Measurements from ENCODE around the gene NSD1.
"Not testable (repeated sequence)": the region's sequence is repeated elsewhere in the genome, so short reads cannot be mapped to it uniquely, and the experiment has no call there.

NSD1 gene

DNA sequence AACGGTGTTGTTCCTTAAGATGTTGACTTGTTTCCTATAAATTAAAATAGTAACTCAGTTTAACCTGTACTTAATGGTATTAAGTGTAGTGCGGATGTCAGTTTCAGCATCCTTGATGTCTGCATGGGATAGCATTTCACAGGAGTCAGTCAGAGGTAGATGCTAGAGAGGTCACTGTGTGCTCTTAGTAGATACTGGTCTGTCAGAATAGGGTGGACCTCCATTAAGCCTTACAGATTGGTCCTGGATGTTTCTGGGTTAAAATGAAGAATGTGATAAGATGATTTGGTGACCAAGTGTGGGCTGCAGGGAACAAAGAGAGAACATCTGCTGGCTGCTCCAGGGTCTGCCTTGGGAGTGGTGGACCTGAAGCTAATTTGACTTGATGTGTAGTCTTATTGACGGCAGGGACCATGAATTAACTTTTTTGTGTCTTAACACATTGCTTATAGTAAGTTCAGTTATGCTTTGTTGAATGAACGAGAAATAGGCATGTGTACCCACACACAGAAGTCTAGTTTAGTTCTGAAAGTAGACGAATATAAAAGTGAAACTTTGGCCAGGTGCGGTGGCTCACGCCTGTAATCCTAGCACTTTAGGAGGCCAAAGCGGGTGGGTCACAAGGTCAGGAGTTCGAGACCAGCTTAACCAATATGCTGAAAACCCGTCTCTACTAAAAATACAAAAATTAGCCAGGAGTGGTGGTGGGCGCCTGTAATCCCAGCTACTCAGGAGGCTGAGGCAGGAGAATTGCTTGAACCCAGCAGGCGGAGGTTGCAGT, 157.4 kb downstream of the NSD1 start:
- no peak for DNase-seq (ENCODE audit: low spot score)

GRCh38 chr5:177291735-177292134, 158.2 kb downstream of the NSD1 start:
- DNase-seq (ENCODE audit: low spot score) = no peak

DNA sequence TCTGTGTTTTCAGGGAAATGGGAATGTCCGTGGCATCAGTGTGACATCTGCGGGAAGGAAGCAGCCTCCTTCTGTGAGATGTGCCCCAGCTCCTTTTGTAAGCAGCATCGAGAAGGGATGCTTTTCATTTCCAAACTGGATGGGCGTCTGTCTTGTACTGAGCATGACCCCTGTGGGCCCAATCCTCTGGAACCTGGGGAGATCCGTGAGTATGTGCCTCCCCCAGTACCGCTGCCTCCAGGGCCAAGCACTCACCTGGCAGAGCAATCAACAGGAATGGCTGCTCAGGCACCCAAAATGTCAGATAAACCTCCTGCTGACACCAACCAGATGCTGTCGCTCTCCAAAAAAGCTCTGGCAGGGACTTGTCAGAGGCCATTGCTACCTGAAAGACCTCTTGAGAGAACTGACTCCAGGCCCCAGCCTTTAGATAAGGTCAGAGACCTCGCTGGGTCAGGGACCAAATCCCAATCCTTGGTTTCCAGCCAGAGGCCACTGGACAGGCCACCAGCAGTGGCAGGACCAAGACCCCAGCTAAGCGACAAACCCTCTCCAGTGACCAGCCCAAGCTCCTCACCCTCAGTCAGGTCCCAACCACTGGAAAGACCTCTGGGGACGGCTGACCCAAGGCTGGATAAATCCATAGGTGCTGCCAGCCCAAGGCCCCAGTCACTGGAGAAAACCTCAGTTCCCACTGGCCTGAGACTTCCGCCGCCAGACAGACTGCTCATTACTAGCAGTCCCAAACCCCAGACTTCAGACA, 160.4 kb downstream of the NSD1 start:
- no peak for DNase-seq (ENCODE audit: low spot score)

DNA sequence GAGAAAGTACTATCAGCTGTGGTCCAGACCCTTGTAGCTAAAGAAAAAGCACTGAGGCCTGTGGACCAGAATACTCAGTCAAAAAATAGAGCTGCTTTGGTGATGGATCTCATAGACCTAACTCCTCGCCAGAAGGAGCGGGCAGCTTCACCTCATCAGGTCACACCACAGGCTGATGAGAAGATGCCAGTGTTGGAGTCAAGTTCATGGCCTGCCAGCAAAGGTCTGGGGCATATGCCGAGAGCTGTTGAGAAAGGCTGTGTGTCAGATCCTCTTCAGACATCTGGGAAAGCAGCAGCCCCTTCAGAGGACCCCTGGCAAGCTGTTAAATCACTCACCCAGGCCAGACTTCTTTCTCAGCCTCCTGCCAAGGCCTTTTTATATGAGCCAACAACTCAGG, 161.1 kb downstream of the NSD1 start:
- no peak for DNase-seq (ENCODE audit: low spot score)

DNA sequence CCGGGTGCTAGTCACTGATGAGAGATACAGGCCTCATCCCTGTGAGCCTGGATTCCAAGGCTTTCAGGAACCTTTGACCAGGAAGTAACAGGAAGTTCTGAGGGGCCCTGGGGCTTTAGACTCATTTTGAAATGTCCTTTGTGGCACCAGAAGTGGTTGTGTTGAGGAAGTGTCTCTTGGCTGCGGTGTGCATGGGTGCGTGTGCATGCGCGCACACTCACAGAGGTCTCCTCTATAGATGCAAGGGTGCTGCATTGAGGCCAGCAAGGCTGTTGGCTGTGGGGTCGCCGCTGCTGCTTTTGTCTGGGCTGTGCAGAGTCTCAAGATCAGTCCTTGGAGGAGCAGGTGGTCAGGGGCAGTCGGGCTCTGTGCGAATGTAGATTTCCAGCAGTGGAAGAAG, 162.4 kb downstream of the NSD1 start:
- DNase-seq (ENCODE audit: low spot score) = no peak

GRCh38 chr5:177296581-177296980, 163.0 kb downstream of the NSD1 start:
- no peak for DNase-seq (ENCODE audit: low spot score)

GRCh38 chr5:177297922-177298321, 164.3 kb downstream of the NSD1 start:
- no peak for DNase-seq (ENCODE audit: low spot score)

DNA sequence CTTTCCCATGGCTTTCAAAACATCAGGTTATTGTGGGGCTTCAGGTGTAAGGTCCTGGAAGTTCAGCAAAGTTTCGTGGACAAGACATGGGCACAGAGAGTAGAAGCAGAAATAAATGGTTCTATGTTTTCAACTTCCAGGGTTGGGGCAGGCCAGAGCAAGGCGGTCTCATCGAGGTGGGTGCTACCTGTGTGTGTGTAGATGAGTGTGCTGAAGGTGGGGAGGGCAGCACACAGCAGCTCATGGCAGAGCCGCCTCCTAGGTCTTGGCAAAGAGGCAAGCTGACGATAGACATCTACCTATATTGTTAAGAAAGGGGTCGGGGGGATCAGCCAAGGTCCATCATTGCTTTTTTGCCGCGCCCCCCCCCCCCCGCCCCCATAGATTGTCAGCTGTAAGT, 166.1 kb downstream of the NSD1 start:
- DNase-seq (ENCODE audit: low spot score) = no peak

- no peak for DNase-seq (ENCODE audit: low spot score)
Measured at GRCh38 chr5:177300236-177300880, 166.8 kb downstream of the NSD1 start.

DNA sequence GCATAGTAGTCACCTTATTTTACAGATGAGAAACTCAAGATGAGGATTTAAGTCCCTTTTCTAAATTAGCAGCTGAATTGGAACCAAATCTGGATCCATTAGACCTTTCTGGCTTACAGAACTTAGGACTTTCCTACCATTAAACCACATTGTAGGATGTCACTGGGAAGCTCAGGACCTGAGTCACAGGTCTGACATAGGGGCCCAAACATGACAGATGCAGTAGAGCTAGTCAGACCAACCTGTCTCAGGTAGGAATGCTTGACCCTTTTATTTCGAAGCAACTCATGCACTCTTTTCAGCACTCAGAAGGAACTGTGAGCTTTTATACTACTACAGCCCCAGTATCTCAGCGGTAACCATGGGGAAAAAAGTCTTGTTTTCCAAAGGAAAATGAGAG, 167.4 kb downstream of the NSD1 start:
- DNase-seq (ENCODE audit: low spot score) = no peak

- no peak for DNase-seq (ENCODE audit: low spot score)
Measured at GRCh38 chr5:177301503-177302165, 168.1 kb downstream of the NSD1 start.

DNA sequence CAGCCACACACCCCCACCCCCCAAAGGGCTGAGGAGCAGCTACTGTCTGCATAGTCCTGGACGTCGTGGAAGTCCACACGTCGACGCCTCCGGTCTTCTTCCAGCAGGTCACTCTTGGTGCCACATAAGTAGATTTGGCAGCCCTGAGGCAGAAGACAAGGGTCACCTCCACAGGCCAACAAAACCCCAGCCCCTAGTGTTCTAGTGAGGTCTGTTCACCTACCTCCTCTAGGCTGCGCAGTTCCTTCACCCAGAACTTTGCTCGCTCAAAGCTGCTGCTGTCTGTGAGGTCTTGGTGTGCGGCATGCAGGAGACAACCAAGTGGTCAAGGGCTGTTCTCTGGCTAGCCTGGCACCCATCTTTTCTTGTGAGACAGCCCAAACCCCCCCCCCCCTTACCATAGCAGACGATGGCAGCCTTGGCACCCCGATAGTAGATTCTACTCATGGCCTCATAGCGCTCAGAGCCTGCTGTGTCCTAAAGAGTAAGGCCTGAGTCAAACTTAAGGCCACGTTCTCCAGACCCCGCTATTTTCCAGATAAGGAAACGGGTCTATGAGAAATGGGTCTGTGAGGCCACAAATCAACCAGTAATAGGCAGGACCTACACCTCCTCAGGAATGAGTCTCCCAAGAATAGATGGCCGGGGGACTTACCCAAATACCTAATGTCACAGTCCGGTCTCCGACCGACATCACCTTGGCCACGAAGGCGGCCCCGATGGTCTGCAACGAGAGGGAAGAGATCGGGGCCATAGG, 169.0 kb downstream of the NSD1 start:
- DNase-seq (ENCODE audit: low spot score) = no peak

- DNase-seq (ENCODE audit: low spot score) = peak; percentile 94
Measured at GRCh38 chr5:177303121-177303924, 169.8 kb downstream of the NSD1 start, which contains the start of the genes PRELID1 and RAB24. PRELID1 (plus strand) TSS chr5:177303799; CDS start chr5:177303986, 187 bp downstream. RAB24 (minus strand) TSS chr5:177303719; CDS start chr5:177303288, 431 bp downstream.

GRCh38 chr5:177303925-177304391, 170.4 kb downstream of the NSD1 start:
- DNase-seq (ENCODE audit: low spot score) = no peak

DNA sequence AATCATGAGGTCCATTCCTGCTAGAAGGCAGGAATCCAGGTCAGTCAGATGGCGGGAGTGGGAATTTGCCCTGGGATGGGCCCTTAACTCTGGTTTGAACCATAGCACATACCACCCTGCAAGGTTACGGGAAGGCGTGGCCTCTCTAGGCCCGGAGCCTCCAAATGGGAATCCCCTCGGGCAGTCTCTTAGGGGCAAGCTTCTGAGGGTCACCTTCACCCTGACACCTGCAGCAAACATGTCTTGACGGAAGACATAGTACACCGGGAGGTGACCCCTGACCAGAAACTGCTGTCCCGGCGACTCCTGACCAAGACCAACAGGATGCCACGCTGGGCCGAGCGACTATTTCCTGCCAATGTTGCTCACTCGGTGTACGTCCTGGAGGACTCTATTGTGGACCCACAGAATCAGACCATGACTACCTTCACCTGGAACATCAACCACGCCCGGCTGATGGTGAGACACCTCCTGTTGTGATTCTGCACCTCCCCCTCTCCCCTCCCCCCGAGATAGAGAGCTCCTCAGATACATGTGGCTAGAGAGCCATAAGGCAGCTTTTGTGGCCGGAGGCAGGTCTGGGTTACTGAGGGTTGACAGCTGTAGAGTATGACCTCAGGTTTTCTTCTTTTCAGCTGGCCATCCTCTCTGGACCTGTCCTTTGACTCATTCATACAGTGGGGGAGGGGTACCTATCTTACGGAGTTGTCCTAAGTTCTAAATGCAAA, 171.0 kb downstream of the NSD1 start:
- peak; percentile 62 for DNase-seq (ENCODE audit: low spot score)

DNA sequence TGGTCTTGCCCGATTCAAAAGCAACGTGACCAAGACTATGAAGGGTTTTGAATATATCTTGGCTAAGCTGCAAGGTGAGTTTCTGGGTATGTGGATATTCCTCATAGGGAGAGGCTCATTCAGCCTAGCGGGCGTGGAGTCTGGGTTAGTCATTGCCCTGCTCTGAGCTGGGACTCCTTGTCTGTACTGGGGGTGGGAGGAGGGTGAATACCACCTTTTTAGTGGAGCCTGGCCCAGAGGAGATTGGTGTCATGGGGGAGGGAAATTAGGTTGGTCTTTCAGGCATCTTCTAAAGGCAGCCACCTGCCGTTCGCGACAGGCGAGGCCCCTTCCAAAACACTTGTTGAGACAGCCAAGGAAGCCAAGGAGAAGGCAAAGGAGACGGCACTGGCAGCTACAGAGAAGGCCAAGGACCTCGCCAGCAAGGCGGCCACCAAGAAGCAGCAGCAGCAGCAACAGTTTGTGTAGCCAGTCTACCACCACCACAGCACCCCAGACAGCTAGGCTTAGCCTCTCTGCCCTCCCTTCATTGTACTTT, 172.6 kb downstream of the NSD1 start:
- DNase-seq (ENCODE audit: low spot score) = not testable (repeated sequence)

DNA sequence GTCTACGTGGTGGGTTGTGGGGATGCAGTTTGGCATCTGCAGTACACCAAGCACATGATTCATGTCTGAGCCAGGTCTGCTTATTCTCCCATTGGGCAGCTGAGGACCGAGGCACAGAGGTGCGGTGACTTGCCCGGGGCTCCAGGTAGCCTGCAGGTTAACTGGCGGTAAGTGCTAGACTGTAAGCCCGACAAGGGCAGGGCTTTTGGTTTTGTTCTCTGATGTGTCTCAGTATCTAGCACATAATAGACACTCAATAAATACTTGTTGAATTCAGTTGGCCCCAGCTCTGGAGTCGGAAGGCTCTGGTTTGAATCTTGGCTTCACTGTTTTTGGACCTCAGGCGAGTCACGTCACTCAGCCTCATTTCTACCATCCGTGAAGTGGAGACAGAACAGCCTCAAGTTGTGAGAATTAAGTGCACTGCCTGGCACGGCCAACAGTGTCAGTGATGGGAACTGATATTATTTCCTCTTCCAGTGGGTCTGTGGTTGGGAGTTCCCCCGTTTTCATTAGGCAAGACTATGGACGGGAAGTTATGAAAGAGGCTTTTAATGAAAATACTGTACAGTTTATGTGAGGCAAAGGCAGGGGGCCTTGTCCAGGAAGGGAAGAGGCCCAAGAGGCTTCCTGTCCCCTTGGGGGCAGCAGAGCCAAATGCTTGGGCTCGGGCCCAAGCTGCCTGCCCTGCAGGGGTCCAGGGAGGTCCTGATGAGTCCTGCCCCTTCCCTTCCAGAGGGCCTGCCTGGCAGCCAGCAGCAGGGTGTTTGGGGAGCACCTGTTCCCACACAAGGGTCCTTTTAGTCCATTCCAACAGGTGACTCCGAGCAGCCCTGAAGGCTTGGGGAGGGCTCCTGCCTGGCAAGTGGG, 173.3 kb downstream of the NSD1 start:
- no peak for DNase-seq (ENCODE audit: low spot score)

DNA sequence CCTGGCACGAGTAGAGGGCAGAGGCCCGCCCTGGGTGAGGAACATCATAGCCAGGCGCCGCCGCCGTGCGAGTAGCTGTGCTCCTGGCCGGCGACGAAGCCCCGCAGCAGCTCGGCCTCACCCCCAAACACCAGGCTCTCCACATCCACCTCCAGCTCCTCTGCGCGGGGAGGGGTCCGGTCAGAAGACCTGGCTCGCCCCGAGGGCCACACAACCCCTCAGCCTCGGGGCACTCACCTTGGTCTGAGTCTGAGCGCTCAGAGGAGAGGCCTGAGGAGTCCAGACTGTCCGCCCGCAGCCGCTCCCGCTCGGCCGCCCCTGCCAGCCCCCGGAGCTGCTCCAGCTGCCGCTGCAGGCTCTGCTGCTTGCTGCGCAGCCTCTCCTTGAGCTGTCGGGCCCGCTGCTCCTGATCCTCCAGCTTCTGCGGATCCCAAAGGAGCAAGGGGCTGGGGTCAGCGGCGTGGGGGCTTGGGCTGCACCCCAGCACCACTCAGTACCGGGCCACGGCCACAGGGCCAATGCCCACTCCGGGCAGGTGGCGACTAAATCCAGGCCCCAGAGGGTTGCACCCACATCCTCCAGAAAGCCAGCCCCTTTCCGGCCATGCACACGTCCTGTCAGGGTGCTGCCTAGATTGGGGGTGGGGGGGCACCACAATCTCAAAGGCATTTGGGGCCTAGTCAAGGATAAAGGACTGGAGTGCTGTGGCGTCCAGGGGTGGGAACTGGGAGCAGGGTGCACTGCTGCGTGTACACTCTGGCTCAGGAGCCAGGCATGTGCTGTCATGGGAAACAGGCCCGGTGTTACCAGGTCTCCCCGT, 174.2 kb downstream of the NSD1 start:
- no peak for DNase-seq (ENCODE audit: low spot score)

All from HuH-7.5 (cell line).